Measurements from ENCODE around the gene SELENOS.
A peak's percentile ranks its signal among the peaks of the same experiment; 100 is the strongest.

Gene SELENOS

DNA sequence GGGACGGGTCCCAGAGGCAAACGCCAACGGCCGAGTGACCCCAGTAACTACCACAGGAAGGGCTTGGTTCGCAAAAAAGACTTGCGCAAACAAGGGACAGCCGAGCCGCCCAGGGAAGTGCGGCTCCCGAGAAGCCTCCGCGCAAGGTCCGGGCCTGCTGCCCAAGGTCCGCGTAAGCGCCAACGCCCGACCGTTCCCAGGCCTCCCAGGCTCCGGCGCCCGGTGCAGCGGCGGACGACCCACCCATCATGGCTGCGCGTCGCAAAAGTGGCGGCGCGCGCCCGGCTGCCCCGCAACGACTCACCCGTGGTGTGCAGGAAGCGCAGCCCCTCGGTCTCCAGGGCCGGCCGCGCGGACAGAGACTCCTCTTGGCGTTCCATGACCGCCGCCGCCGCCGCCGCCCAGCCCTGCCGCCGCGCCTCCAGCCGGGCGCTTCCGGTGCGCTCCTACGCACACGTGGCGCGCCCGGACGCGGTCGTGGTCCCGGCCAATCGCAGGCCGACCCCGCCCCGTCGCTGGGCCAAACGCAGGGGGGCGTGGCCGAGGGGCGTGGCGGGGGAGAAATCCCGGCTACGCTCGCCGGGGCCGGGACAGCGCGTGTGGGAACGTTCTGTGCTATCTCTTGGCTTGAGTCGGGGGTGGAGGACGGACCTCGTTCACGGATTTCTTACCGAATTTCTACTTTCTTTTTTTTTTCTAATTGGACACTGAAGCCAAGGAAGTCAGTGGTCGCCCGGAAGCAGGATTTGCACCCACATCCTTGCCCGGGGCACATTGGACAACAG, at the start of gene SELENOS:
Gene SELENOS (minus strand): TSS at position 448 of the 785 bp plus-strand sequence. CDS start 68 bp downstream, at position 380.
- peak; percentile 89 for DNase-seq

GRCh38 chr15:101326462-101327146, 49.3 kb upstream of the SELENOS start:
- no peak for DNase-seq

DNA sequence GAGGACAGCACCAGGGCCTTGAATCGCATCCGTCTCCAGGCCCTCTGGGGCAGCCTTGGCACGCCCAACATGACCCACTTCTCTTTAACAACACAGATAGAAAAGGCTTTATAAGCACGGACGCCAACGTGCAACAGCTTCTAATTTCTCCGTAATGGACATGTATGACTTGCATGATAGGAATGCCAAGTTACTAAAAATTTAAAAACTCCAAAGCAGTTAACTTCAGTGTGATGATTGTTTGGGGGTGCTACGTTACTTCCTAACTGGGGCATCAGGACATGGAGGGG, 48.7 kb upstream of the SELENOS start:
- no peak for DNase-seq

- DNase-seq = no peak
These were observed 48.2 kb upstream of the SELENOS start for GRCh38 chr15:101325263-101326025.

GRCh38 chr15:101324524-101325177, 47.4 kb upstream of the SELENOS start:
- DNase-seq = no peak

DNA sequence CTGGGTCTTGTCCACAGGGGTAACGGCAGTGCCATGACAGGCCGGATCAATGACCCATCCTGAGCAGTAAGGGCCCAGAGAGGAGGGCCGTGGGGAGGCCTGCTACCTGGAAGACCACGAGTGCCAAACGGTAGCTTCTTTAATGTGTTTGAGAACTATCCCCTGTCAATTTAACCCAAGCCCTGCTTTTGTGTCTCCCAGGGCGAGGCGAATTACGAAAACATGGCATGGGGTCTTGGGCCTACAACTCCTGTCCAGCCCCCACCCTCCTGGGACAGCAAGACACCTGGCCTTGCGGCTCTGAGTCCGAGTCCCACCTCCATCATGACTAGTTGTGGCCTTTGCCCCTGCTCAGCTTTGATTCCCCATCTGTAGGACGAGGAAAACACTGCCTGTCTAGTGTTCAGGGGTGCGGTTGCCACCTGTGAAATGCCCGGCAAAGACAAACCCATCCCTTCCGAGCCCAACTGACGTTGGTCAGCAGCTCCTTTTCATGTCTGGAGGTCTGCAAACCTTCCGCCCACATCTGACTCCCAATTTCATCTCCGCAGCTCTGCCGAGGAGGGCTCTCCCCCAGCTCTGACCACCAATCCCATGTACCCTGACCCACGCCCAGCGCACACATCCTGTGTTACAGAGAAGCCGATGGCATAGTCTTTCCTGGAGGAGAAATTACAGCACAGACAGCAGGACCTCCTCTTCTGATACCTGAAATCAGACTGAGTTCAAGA, 46.7 kb upstream of the SELENOS start:
- no peak for DNase-seq

DNA sequence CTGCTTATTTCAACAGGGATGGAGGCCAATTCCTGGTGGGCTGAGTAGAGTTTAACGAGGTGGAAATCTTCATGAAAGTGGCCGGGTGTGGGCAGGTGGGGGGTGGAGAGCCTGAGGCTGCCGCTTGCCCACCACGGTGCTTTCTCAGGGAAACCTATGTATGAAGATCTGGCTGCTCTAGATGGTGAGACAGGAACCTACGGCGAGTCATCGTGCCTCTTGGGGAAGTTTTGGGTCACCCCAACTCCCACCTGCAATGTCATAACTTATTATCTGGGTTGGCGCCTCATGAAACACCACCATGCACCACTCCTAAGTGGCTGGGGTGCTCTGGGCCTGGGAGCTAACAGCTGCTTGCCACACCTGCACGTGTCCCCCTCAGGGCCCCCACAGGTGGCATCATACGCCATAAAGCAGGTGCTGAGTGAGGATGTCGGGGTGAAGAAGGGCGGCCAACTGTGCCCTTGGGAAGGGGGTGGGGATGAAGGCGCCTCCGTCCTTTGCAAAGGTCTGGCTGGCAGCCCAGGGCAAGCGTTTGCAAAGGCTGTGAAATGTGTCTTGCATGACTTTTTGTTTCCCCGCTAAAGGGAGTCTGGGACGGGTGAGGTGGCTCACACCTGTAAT, 45.7 kb upstream of the SELENOS start:
- no peak for DNase-seq

DNA sequence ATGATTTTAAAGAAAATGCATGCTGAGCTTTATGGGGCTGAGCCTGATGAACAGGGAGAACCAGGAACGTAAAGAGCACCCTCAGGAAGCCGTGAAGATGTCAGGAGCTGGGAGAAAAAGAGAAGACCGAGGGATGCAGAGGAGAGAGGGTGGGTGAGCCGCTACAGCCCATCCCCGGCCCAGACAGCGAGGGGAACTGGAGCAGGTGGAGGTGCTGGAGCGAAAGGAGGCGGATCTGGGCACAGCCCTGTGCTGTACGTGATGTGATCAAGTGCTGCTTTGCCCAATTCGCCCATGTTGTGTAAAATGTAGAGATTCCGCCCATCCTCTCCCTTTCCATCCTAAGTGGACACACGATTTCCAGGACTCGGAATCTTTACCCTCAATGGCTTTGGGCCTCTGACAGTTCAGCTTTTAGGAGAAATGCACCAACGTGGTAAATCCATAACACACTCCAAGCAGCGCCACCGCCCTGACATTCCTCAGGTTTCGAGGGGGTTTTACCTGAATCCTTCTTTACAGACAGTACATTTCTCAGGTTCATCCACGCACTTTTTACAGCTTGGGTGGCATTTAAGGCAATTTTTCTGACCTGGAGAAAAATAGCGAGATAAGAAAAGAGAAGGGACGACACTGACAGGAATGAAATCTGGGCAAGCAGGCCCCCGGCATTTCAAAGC, 44.9 kb upstream of the SELENOS start:
- DNase-seq = no peak

GRCh38 chr15:101320501-101321052, 43.3 kb upstream of the SELENOS start:
- DNase-seq = peak; percentile 55

DNA sequence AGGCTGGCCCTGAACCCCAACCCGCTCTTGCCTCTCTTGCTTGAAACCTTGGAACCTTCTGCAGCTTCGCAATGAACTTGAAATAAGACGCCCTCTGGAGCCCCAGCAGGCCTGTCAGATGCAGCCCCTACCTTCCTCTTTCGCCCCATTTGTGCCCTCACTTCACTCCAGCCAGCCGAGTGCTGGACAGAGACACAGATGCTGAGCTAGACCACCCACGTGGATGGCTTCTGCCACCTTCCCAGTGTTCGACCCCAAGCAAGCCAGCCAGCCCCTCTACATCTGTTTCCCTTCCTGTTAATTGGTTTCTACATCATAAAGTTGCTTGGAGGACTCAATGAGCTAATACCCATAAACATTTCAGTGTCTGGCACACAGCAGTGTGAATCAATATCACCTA, 41.6 kb upstream of the SELENOS start:
- no peak for DNase-seq

- no peak for DNase-seq
These were observed 41.0 kb upstream of the SELENOS start for GRCh38 chr15:101318147-101318819.

GRCh38 chr15:101317336-101317872, 40.1 kb upstream of the SELENOS start:
- no peak for DNase-seq

DNA sequence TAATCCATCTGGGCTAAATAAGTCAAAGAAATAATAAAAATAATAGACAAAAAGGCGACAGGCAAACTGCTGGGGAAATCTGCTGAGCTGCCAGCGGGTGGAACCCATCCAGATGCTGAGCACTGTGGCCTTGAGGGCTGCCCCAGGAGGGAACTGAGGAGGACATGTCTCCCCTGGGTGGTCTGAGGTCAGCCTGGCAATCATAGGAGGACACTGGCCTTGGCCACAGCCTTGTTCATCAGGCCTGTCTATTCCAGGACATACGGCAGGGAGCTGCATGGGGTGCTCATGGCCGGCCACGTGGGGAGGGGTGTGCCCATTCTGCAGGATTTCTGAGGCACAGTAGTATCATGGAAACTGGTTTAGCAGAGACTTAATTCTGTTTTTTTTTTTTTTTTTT, 39.2 kb upstream of the SELENOS start:
- DNase-seq = no peak

DNA sequence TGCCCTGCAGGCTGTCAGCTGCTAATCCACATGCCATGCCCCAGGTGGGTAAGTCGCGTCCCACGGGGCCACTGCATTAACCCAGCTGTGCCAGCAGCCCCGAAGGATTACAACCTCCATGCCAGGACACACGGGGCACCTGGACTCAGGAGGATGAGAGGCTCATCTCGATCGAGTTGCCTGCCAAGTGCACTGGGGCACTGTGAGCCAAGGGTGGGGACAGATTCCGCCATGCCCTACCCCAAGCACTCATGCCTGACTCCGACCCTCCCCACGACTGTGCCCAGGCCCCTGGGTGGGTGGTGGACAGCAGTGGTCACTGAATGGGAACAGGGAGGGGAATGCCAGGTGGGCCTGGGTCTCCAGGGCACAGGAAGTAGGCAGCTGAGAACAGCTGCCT, 38.5 kb upstream of the SELENOS start:
- no peak for DNase-seq

DNA sequence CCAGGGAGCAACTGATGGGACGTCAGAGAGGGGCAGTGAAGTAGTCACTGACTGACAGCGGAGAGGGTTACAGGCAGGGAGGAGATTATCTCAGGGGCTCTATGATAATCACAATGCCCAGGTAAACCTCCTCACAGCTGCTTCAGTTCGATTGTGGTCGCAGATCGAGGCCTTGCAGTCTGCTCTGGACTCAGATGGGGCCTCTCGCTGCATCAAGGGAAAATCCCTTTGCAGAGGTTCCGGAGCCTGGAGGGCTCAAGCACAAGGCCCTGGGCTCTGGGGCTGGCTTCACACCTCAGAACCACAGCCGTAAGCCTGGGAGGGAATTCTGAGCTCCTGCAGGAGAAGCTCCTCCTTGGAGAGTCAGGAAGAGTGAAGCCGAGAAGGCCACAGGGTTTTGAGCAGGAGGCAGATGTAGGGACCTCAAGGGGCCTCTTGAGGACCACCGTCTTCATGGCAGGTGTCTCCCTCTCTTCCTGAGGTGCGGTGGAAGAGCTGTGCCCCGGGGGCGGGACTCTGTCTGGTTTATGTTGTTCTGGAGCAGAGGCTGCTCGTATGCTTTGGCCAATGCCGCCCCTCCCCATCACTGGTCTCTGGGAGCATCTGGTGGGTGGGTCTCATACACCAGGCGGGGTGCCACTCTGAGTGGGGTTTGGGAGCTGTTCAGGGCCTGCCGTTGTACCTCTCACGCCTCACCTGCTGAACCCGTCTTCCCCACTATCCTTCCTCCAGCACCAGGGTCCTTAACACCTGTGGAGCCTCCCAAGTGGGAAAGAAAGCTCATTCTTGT, 37.2 kb upstream of the SELENOS start:
- no peak for DNase-seq

DNA sequence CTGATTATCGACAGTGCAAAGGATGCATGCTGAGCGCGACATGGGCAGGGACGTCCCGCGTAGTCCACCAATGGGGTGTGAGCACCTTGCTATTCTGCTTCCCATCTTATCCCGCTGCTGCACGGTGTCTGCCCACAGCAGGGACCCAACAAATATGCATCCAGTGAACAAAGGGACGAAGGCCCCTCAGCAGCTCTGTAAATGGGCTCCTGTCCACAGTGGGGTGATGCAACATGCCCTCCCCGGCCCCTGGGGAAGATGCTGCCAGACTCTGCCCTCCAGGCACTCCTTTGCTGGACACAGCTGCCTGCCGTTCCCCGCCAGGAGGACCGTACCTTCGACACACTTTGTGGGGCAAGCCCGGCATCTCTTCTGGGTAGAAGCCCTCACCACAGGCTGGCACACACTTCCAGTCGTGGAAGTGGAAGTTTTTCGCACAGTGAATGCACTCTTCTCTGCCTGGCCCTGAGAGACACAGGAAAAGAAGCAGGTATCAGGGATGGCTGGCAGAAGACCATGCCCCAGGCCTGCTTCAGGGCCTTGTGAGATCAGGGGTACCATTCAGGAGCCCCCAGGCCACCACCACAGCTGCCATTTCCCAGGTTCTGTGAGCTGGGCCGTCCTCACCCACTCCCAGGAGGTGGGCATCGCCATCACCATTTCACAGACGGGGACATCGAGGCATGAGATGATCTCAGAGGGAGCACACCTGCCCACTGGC, 35.9 kb upstream of the SELENOS start:
- no peak for DNase-seq

GRCh38 chr15:101310508-101310907, 33.2 kb upstream of the SELENOS start:
- no peak for DNase-seq

DNA sequence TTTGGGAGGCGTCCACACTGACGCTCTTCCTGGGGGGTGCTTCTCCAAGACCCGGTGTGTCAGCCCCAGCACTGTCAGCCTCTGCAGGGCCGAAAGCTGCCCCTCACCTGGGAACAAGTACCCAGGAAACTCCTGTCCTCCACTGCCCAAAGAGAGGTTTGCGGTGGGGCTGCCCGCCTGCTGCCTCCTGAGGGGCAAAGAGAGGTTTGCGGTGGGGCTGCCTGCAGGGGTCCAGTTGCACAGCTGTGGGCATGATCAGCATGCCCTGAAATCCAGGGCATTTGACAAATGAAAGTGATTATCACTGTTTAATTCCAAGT, 32.8 kb upstream of the SELENOS start:
- no peak for DNase-seq
